Fibroblast of the aortic adventitia (primary cell): ENCODE results near the gene ZNF324. TPM values are rescaled to one million over a fixed set of nuclear protein-coding genes. Genes with fewer than 3 reads are reported as not detected.
"Not testable (repeated sequence)": the region's sequence is repeated elsewhere in the genome, so short reads cannot be mapped to it uniquely, and the experiment has no call there.

ENCODE experiments used
- DNase-seq: peaks from one replicate; pipeline ENCODE4 v3.0.0-alpha.2; 2010; ENCODE audit warnings: low read depth
- H3K4me3 ChIP-seq: 2 replicates; pipeline ENCODE4 v1.5.1; 2011; ENCODE audit warnings: low read depth, mild to moderate bottlenecking, control low read depth, low read length, moderate library complexity
- total RNA-seq: library from RNA; depleted of rRNA; stranded (reverse); fragments of >200 nt; gene quantifications from 2 replicates; pipeline ENCODE4 v1.2.3, GENCODE V29; 2012; ENCODE audit warnings: low replicate concordance
- TF ChIP-seq, protein P1 (sequence below): IDR thresholded peaks from 2 replicates; pipeline ENCODE4 v1.5.1; 2011; ENCODE audit warnings: mild to moderate bottlenecking, low read length, control low read depth, inconsistent platforms; ENCODE audit not compliant: insufficient read depth

The ZNF324 gene
- total RNA-seq = 9.2 and 18.4 TPM in 2 replicates

DNA sequence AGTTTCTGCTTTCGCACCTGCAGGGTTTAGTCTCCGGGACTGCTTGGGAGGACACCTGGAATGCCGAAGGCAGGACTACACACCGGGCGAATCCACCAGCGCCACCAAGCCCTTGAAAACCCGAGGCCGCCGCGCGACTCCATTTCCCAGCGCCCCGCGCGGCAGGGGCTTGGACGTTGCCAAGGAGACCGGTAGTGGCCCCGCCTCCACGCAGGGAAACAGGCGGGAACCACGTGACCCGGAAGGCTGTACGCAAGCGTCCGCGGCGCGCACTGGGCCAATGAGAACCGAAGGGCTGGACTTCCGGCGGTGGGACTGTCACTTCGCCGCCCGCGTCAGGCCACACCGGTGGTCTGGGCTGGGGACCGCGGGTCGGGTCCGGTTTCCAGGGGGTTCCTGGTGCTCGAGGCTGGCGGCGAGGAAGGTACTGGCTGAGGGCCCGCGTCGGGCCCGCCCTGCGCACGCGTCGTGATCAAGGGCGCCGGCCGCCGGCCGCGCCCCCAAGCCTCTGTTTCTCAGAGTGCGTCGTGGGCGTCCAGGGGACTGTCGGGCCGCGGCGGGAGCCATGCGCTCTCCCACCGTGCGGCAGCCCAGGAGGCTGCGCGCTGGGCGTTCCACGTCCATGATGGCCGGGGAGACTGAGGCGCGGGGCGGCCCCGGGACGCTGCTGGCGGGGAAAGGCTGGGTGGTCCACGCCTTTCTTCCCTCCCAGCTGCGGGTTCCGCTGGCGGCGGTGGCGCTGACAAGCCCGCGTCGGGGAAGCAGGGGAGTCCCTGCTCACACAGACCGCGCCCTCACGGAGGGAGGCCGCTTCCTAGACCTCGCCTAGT lies at the start of gene ZNF324:
Gene ZNF324 (plus strand): TSS at position 321 of the 830 bp plus-strand sequence. CDS start 2,106 bp downstream, outside the sequence.
- peak; percentile 93 for DNase-seq

DNA sequence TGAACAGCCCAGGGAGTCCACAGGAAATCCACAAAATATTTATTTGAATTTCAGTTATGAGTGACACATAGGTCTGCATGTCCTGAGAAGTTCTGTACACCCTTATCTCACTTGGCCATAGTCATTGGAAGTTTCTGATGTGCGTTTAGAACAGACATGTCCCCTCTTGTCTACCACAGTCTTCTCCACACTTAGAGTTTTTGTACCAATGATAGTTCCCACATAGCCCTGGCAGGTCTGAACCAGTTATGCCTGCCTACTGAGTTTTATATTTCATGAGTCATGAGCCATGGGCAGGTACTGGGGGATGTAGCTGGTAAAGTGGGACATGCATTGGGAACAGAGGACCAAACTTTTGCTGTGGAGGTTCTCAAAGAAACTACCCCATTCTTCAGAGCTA lies 38.3 kb upstream of the ZNF324 start:
- TF ChIP-seq, protein P1, sequence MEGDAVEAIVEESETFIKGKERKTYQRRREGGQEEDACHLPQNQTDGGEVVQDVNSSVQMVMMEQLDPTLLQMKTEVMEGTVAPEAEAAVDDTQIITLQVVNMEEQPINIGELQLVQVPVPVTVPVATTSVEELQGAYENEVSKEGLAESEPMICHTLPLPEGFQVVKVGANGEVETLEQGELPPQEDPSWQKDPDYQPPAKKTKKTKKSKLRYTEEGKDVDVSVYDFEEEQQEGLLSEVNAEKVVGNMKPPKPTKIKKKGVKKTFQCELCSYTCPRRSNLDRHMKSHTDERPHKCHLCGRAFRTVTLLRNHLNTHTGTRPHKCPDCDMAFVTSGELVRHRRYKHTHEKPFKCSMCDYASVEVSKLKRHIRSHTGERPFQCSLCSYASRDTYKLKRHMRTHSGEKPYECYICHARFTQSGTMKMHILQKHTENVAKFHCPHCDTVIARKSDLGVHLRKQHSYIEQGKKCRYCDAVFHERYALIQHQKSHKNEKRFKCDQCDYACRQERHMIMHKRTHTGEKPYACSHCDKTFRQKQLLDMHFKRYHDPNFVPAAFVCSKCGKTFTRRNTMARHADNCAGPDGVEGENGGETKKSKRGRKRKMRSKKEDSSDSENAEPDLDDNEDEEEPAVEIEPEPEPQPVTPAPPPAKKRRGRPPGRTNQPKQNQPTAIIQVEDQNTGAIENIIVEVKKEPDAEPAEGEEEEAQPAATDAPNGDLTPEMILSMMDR = no peak
- DNase-seq = no peak
- no peak overlapping the region for H3K4me3 ChIP-seq

More for the DNA sequence above, at the start of gene ZNF324:
- peak within 1 kb of the TSS; percentile 86 for H3K4me3 ChIP-seq
- TF ChIP-seq, protein P1 = no peak

DNA sequence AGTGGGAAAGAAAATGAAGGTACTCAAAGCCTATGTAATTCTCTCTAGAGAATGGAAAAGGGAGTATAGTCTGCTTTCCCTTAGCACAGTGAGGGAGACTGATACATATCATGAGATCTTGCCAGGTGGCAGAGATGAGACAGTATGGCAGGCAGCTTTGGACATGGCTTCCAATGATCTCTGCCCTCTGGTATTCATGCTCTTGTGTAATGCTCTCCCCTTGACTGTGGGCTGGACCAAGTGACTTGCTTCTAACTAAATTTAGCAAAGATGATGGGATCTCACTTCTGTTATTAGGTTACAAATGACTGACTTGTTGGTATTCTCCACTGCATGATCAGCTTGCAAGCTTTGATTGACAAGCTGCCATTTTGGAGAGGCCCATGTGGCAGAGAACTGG lies 37.1 kb upstream of the ZNF324 start:
- H3K4me3 ChIP-seq = no peak overlapping the region
- TF ChIP-seq, protein P1 = no peak
- DNase-seq = no peak

DNA sequence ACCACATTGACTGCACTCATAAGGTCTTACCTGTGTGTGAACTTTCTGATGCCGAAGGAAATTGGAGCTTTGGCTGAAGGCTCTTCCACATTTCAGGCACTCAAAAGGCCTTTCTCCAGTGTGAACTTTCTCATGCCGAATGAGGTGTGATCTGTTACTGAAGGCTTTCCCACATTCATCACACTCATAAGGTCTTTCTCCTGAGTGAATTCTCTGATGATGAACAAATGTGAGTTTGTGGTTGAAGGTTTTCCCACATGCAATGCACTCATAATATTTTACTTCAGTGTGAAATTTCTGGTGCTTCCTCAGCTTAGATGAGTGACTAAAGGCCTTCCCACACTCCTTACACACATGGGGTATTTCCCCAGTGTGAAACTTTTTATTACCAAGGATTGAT lies 32.7 kb upstream of the ZNF324 start:
- no peak overlapping the region for H3K4me3 ChIP-seq
- no peak for DNase-seq
- TF ChIP-seq, protein P1 = no peak

DNA sequence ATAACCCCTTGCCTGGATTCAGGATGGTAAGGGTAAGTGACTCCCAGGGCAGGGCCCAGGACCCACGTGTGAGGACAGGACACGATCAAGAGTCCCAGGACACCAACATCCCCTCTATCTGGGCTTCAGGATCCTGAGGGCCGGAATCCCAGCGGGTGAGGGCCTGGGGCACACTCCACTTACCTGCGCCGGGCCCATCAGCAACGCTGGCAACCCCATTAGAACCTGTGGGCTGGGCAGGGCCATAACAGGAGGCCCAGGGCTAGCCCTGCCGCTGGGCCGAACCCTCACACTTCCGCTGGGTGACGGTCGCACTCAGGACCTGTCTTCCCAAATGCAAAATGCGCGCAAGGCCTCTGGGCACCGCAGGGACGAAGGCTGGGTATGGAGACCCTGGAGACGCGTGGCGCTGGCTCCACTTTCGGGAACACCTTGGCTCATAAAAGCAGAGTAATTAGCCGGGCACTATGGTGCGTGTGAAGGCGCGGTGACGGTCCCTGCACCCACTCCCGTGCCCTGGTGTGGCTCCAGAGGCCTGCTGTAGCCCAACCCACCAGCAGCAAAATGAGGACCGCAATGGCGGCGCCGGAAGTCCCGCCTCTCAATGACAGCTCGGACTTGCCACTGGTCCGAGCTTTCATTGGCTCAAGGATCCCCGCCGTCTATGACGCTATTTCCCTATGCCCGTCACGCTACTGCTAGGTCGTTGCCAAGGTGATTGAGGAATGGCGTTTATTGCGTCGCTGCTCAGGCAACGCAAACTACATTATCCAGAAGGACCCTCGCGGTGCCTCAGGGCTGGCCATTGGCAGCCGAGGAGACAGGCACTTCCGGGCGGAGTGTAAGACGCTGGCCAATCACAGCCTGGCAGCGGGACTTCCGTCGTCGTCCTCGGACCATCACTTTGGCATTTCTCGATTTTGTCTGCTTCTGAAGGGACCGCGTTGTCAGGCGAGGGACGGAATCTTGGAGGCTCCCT lies 27.0 kb upstream of the ZNF324 start, which contains the start of gene ZNF132:
Gene ZNF132 (minus strand): TSS at position 578 of the 979 bp plus-strand sequence. CDS start 332 bp downstream, at position 246.
- peak; percentile 100 for DNase-seq
- TF ChIP-seq, protein P1 = no peak
- peak within 1 kb of the TSS; percentile 96 for H3K4me3 ChIP-seq

DNA sequence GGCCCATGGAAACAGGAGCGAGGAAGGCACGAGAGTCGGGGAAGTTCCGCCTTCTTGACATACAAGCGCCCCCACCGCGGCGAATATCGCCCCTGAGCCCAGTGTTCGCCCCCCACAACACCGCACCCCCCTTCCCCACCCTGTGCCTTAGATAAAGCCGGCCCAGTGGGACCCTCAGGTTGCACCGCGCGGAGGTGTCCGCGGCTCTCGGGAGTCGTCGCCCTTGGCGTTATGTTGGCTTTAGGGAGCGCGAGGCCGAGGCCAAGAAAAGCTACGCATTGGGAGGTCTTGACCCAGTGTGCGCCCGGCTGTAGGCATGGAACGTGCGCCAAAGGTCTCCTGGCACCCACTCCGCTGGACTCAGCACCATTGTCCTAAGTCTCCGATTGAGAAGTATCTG lies 26.3 kb upstream of the ZNF324 start:
- DNase-seq = no peak
- peak overlapping the region; percentile 96 for H3K4me3 ChIP-seq
- TF ChIP-seq, protein P1 = no peak

DNA sequence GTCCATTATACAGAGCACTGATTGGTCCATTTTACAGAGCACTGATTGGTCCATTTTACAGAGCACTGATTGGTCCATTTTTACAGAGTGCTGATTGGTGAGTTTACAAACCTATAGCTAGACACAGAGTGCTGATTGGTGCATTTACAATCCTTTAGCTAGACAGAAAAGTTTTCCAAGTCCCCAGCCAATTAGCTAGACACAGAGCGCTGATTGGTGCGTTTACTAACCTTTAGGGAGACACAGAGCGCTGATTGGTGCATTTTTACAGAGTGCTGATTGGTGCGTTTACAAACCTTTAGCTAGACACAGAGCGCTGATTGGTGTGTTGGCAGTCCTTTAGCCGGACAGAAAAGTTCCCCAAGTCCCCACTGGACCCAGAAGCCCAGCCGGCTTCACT lies 23.9 kb upstream of the ZNF324 start:
- DNase-seq, H3K4me3 ChIP-seq: not testable (repeated sequence)

DNA sequence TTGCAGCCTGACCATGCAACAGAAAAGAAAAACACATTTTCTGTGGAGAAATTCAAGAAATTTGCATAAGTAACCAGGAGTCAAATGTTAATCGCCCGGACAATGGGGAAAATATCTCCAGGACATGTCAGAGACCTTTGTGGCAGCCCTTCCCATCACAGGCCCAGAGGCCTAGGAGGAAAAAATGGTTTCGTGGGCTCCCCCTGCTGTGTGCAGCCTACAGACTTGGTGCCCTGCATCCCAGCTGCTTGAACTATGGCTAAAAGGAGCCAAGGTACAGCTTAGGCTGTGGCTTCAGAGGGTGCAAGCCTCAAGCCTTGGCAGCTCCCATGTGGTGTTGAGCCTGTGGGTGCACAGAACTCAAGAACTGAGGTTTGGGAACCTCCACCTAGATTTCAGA lies 18.0 kb upstream of the ZNF324 start:
- not testable (repeated sequence) for H3K4me3 ChIP-seq, DNase-seq

DNA sequence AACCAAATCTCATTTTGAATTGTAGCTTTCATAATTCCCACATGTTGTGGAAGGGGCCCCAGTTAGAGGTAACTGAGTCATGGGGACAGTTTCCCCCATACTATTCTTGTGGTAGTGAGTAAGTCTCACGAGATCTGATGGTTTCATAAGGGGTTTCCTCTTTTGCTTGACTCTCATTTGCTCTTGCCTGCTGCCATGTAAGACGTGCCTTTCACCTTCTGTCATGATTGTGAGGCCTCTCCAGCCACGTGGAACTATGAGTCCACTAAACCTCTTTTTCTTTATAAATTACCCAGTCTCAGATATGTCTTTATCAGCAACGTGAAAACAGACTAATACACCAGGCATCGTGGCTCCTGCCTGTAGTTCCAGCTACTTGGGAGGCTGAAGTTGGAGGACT lies 16.9 kb upstream of the ZNF324 start:
- H3K4me3 ChIP-seq, DNase-seq: not testable (repeated sequence)
